Middle frontal gyrus (tissue), 1 donor: ENCODE measurements around the gene GOLT1A.
"Not testable (repeated sequence)": the region's sequence is repeated elsewhere in the genome, so short reads cannot be mapped to it uniquely, and the experiment has no call there.

Experiments used
- DNase-seq: peaks from one replicate; pipeline ENCODE4 v3.0.0-alpha.2; 2015; ENCODE audit warnings: low spot score; ENCODE audit errors: extremely low spot score

Gene GOLT1A

DNA sequence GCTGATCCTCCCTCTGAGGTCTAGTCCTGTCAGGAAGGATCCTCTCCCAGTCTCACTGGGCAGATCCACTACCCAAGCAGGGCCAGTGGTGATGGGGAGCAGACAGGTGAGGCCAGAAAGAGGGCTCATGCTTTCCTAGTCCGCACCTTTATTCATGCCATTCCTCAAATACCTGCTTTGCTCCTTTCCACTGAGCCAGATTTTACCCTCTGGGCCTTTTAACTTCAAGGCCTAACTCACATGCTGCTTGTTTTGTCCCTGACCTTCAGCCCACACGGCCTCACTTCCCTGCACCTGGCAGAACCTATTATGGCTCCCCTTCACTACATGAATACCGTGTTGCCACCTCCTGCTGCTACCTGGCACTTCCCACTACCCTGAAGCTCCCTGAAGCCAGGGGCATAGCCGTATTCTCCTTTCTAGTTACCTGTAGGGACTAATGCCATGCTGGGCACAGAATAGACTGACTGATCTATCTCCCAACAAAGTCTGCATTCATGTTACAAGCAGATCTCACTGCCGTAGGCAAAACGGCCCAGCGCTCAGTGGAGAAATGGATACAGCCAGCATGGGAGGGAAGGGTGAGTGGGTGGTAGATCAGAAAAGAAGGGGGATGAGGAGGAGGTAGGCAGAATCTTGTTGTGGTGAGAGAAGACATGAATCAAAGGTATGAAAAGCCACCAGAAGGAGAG lies 36.1 kb upstream of the GOLT1A start:
- DNase-seq, result no peak

GRCh38 chr1:204248954-204249353 lies 35.2 kb upstream of the GOLT1A start:
- DNase-seq, result no peak

DNA sequence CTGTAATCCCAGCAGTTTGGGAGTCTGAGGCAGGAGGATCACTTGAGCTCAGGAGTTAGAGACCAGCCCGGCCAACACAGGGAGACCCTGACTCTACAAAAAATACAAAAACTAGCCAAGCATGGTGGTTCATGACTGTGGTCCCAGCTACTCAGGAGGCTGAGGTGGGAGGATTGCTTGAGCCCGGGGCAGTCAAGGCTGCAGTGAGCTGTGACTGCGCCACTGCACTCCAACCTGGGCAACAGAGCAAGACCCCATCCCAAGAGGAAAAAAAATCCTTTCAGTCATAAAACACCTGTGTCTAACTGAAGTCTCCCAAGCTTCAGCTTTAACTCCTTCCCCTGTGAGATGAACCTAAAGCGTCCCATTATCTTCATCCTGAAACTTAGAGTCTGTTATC lies 33.1 kb upstream of the GOLT1A start:
- DNase-seq, result no peak

DNA sequence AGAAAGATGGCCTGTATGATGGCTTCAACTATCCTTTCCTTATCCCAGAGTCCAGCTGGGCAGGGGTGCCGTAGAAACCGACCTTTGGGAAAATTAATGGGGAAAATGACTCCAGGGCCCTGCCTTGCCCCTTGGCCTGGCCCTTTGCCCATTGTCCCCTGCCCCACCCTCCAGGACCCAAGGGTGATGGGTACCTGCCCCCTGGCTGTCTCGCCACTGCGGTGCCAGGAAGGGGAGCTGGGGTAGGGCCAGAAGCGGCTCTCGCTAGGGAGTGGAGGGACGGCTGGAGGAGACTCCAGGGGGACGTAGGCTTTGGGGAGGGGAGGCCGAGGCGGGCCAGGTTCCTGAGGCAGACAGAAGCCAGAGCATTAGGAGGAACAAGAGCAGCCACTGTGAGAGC lies 29.1 kb upstream of the GOLT1A start:
- no peak for DNase-seq

DNA sequence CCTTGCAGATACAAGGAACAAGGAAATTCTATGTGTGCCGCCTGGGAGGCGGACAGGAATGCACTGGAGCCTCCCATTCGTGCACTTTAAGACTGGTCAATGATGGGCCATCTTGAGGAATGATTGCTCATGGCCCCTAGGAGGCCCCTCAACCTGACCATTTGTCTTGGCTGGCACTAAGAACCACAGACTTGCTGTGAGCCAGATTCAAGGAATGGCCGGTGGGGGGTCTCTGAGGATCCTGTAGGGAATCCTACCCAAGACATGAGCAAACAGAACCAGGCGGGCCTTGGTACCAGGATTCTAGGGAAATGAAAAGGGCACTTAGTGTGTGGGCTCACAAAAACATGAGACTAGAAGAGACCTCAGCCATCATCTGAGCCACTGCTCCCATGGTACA lies 28.1 kb upstream of the GOLT1A start:
- no peak for DNase-seq

- no peak for DNase-seq
Observed at GRCh38 chr1:204241050-204241449, 27.3 kb upstream of the GOLT1A start.

DNA sequence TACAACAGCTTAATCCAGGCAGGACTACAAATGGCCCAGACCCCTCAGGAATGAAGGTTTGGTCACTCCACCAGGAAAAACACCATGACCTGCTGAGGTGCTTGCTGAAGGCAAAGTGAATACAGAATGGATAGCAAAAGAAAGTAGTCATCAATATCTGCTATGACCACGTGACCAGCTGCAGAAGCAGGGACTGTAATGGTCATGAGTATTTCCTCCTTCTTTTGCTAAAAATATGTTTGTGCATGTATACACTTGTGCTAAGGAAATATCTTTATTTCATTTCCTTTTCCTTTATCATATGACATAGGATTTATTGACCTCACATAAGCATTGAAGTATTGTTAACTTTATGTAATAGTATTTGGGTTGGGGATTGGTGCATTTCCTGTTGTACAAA lies 26.4 kb upstream of the GOLT1A start:
- no peak for DNase-seq

DNA sequence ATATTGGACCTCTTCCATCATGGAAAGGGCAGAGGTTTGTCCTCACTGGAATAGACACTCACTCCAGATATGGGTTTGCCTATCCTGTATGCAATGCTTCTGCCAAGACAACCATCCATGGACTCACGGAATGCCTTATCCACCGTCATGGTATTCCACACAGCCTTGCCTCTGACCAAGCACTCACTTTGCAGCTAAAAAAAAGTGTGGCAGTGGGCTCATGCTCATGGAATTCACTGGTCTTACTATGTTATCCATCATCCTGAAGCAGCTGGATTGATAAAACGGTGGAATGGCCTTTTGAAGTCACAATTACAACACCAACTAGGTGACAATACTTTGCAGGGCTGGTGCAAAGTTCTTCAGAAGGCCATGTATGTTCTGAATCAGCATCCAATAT lies 25.6 kb upstream of the GOLT1A start:
- DNase-seq, result not testable (repeated sequence)

DNA sequence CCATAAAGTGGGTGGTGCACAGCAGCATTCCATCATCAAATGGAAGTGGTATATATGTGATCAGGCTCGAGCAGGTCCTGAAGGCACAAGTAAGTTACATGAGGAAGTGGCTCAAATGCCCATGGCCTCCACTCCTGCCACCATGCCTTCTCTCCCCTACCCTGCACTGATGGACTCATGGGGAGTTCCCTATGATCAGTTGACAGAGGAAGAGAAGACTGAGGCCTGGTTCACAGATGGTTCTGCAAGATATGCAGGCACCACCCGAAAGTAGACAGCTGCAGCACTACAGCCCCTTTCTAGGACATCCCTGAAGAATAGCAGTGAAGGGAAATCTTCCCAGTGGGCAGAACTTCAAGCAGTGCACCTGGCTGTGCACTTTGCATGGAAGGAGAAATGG lies 24.7 kb upstream of the GOLT1A start:
- DNase-seq, result not testable (repeated sequence)

- not testable (repeated sequence) for DNase-seq
Observed at GRCh38 chr1:204237515-204237914, 23.7 kb upstream of the GOLT1A start.

DNA sequence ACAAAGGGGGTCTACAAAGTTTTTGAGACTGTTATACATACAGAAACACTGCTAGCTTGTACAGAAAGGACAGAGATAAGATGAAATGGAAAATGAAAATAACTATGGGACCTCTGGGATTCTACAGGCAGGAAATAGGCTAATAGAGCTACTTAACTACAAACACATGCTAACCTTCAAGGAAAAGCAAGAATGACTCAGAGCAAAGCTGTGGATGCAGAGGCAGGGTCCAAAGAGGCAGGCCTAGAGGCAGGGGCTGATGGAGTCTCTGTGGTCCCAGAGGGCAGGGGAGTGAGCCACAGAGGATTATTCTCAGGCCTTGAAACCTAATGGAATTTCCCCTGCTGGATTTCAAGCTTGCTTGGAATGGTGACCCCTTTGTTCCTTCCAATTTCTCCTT lies 18.7 kb upstream of the GOLT1A start:
- DNase-seq, result no peak

DNA sequence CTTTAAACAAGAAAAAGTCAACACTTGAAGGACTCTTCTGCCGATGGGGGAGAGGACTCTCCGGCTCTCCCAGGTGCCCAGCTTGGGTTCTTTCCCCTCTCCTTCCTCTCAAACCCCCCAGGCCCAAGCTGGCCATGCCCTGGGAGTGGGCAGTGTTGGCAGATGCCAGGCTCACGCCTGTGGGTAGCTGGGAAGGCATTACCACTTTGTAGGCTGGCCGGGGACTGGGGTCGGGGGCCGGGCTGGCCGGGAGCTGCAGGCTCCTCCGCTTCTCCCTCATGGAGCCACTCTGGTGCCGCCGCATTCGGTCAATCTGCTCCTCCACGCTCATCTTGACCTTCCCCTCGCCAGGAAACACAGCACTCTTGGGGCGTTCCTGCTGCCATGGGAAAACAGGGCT lies 16.4 kb upstream of the GOLT1A start:
- DNase-seq, result no peak

DNA sequence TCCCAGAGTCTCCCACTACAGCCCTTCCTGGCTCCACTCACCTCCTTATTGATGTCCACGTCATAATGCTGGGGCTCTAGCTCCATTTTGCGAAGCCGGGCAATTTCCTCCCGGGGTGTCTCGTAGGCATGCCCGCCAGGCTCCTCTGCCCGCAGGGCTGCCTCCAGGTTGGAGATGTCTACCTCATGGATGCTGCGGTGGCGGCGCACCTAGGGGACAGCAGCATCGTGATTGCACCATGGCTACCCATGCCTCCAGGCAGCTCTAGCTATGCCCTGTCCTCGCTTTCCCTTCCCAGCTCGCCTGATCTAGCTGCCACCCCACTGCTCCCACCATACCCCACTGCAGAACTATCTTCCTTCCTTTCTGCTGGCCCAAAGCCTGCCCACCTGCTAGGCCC lies 15.1 kb upstream of the GOLT1A start:
- DNase-seq, result no peak

- DNase-seq, result no peak
Observed at GRCh38 chr1:204227996-204228785, 14.4 kb upstream of the GOLT1A start.

GRCh38 chr1:204227351-204227750 lies 13.6 kb upstream of the GOLT1A start:
- no peak for DNase-seq

DNA sequence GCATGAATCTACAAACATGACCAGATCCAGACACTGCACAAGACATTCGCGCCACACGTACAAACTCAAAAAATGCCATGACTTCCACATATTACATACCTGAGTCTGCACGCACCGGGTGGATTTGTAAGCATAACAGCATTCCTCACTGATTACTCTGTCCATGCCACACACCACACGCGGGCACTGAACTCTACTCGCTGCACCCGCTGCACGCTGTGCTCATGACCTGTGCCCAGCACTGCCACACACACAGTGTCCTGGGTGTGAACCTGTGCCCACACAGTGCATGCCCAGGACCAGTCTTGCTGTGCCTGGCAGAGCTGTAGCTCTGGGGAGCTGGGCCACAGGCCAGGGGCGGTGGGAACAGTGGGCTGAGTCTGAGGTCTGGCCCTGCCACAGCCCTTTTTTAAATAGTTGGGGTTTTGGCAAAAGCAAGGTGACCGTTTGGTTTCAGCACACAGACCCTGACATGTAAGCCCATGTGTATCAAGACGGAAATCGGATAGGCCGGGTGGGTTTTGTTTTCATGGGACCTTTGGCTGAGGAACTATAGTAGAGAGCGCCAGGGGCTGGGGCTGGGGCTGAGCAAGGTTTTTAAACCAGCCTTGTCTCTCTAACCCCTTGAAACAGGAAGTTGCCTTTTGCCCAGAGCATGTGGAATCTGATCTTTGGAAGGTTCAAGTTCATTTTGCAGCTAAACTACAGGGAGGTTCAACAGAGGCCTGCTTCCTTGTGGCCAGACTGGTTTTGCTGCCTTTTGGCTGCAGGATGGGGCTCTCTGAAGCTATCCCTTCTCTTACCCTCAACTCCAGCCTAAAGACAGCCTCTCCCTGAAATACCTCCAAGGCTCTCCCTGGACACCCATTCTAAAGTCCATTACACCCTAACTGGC lies 12.3 kb upstream of the GOLT1A start:
- no peak for DNase-seq

GRCh38 chr1:204224655-204225054 lies 10.9 kb upstream of the GOLT1A start:
- no peak for DNase-seq

DNA sequence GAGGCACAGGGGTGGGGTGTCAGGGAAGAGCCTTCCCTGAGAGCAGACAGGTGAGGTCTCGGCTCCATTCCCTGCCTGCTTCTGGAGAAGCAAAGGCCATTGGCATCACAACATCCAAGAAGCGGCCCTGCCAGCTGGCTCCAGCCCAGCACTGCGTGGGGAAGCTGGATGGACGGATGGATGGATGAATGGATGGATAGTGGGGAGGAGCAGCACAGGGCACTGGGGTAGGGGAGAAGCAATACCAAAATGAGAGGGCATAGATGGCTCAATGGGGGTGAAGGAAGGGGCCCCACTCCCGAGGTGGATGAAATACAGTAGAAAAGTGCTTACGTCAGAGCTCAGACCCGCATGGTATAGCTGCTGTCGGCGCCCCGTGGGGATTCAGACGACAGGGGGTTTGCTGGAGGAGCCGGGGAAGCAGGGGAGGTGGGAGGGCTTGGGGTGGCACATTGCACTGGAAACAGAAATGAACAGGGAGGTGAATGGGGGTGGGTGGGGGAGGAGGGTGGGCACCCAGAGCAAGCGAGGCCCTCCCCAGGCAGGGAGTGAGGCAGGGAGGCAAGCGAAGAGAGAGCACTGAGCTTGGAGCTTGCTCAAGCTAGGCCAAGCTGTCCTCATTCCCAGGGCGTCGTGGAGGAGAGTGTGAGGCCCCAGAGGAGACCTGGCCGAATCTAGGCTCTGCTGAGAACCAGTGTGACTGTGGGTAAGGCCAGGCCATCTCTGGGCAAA lies 9.5 kb upstream of the GOLT1A start:
- DNase-seq, result no peak

GRCh38 chr1:204222764-204223055 lies 8.9 kb upstream of the GOLT1A start:
- no peak for DNase-seq

GRCh38 chr1:204222006-204222763 lies 8.4 kb upstream of the GOLT1A start:
- DNase-seq, result no peak

GRCh38 chr1:204221271-204221670 lies 7.5 kb upstream of the GOLT1A start:
- DNase-seq, result no peak
